Neural cell (in vitro differentiated cells): Measurements from ENCODE around the gene CNGA3. TPM values are rescaled to one million over a fixed set of nuclear protein-coding genes. Genes with fewer than 3 reads are reported as not detected.

Experiments
- H2AFZ ChIP-seq: fragments of 200-600, 300-800 bp; sonication (generic), shearing (Covaris generic); 2 replicates; pipeline ENCODE4 v1.6.0; 2014; ENCODE audit warnings: low read depth, mild to moderate bottlenecking, antibody characterized with exemption, low read length, moderate library complexity
- H3F3A ChIP-seq: fragments of 200-600 bp; shearing (Covaris generic); 2 replicates; pipeline ENCODE4 v1.6.1; 2016; ENCODE audit warnings: mild to moderate bottlenecking, moderate library complexity, mixed read lengths, antibody characterized with exemption, low read length; ENCODE audit not compliant: insufficient read depth, poor library complexity, severe bottlenecking
- H3K27ac ChIP-seq: fragments of 200-600, 300-800 bp; sonication (generic), shearing (Covaris generic); 2 replicates; pipeline ENCODE4 v1.5.1; 2014; ENCODE audit warnings: mild to moderate bottlenecking, low read length, moderate library complexity
- H3K27me3 ChIP-seq: fragments of 300-800, 200-600 bp; sonication (generic), shearing (Covaris generic); 2 replicates; pipeline ENCODE4 v1.6.0; 2014; ENCODE audit warnings: mild to moderate bottlenecking, low read depth, low read length, moderate library complexity; ENCODE audit not compliant: insufficient read depth
- H3K36me3 ChIP-seq: fragments of 300-800, 200-600 bp; sonication (generic), shearing (Covaris generic); 2 replicates; pipeline ENCODE4 v1.5.1; 2014; ENCODE audit warnings: mild to moderate bottlenecking, antibody characterized with exemption, low read length, moderate library complexity; ENCODE audit not compliant: insufficient read depth
- H3K4me2 ChIP-seq: fragments of 300-800, 200-600 bp; sonication (generic), shearing (Covaris generic); 2 replicates; pipeline ENCODE4 v1.6.0; 2014; ENCODE audit warnings: mild to moderate bottlenecking, low read length
- H3K4me3 ChIP-seq: fragments of 300-800, 200-600 bp; sonication (generic), shearing (Covaris generic); 2 replicates; pipeline ENCODE4 v1.5.1; 2014; ENCODE audit warnings: mild to moderate bottlenecking, low read length, moderate library complexity
- H3K79me2 ChIP-seq: fragments of 200-600 bp; shearing (Covaris generic); replicated peaks from 2 replicates; pipeline ENCODE4 v1.6.0; 2014; ENCODE audit warnings: mild to moderate bottlenecking, low read length, moderate library complexity; ENCODE audit not compliant: insufficient read depth
- H3K9ac ChIP-seq: fragments of 300-800, 200-600 bp; sonication (generic), shearing (Covaris generic); 2 replicates; pipeline ENCODE4 v1.6.1; 2016; ENCODE audit warnings: mild to moderate bottlenecking, low read length, mixed read lengths
- H3K9me2 ChIP-seq: fragments of 200-600 bp; shearing (Covaris generic); 2 replicates; pipeline ENCODE4 v1.6.1; 2016; ENCODE audit warnings: mild to moderate bottlenecking, low read length, mixed read lengths; ENCODE audit not compliant: insufficient read depth
- H3K9me3 ChIP-seq: fragments of 200-600, 300-800 bp; sonication (generic), shearing (Covaris generic); 2 replicates; pipeline ENCODE4 v1.6.1; 2016; ENCODE audit warnings: mild to moderate bottlenecking, mixed run types, low read length, moderate library complexity, mixed read lengths
- H4K20me1 ChIP-seq: fragments of 200-600 bp; shearing (Covaris generic); 2 replicates; pipeline ENCODE4 v1.6.1; 2016; ENCODE audit warnings: mild to moderate bottlenecking, mixed run types; ENCODE audit not compliant: insufficient read depth
- EP300 ChIP-seq: fragments of 450-650 bp; conservative IDR thresholded peaks from 2 replicates; pipeline ENCODE4 v1.6.1; 2014; ENCODE audit warnings: antibody characterized with exemption, mild to moderate bottlenecking, moderate library complexity; ENCODE audit not compliant: poor library complexity, severe bottlenecking
- EZH2 ChIP-seq: fragments of 200-600, 300-800 bp; shearing (Covaris generic), sonication (generic); IDR thresholded peaks from 2 replicates; pipeline ENCODE4 v1.6.1; 2014; ENCODE audit warnings: antibody characterized with exemption, low read length, borderline replicate concordance, mild to moderate bottlenecking; ENCODE audit not compliant: insufficient read depth, poor library complexity, severe bottlenecking
- MXI1 ChIP-seq: fragments of 450-650 bp; conservative IDR thresholded peaks from 2 replicates; pipeline ENCODE4 v1.6.1; 2014; ENCODE audit warnings: antibody characterized with exemption, mild to moderate bottlenecking; ENCODE audit not compliant: poor library complexity, severe bottlenecking
- POLR2AphosphoS5 ChIP-seq: IDR thresholded peaks from 2 replicates; pipeline ENCODE4 v1.6.1; 2012
- RAD21 ChIP-seq: fragments of 450-650 bp; conservative IDR thresholded peaks from 2 replicates; pipeline ENCODE4 v1.6.1; 2014; ENCODE audit warnings: antibody characterized with exemption, mild to moderate bottlenecking, moderate library complexity
- SMC3 ChIP-seq: fragments of 450-650 bp; conservative IDR thresholded peaks from 2 replicates; pipeline ENCODE4 v1.6.1; 2014; ENCODE audit warnings: antibody characterized with exemption, mild to moderate bottlenecking, moderate library complexity; ENCODE audit not compliant: poor library complexity
- TAF1 ChIP-seq: IDR thresholded peaks from 2 replicates; pipeline ENCODE4 v1.6.1; 2012; ENCODE audit warnings: low read depth
- polyA plus RNA-seq: library from polyadenylated mRNA; depleted of rRNA; stranded (reverse); fragments of >200 nt; gene quantifications from 2 replicates; pipeline ENCODE4 v1.2.3, GENCODE V29; 2014
- TF ChIP-seq, protein P1 (sequence below): fragments of 450-650 bp; IDR thresholded peaks from 2 replicates; pipeline ENCODE4 v1.5.1; 2014; ENCODE audit warnings: antibody characterized with exemption, mild to moderate bottlenecking, moderate library complexity; ENCODE audit not compliant: poor library complexity, severe bottlenecking
- TF ChIP-seq, protein P2 (sequence below): IDR thresholded peaks from 2 replicates; pipeline ENCODE4 v1.6.1; 2012; ENCODE audit warnings: borderline replicate concordance

The CNGA3 gene
- polyA plus RNA-seq, 1 donor from 2014 or later: 0.64 TPM

GRCh38 chr2:98333922-98334321 lies 12.3 kb upstream of the CNGA3 start:
- Histone ChIP-seq H3F3A (peaks cover 2% of the 10 kb centered on the region), H3K36me3 (no peaks in the 10 kb centered on the region), H4K20me1 (no peaks in the 10 kb centered on the region), H3K9ac (peak overlapping the region; percentile 20), H3K79me2 (no peaks in the 10 kb centered on the region), H3K27me3 (no peaks in the 10 kb centered on the region), H2AFZ (no peak overlapping the region), H3K9me2 (no peaks in the 10 kb centered on the region), H3K4me3 (peak overlapping the region; percentile 39), H3K27ac (peak overlapping the region; percentile 63), H3K9me3 (no peaks in the 10 kb centered on the region), H3K4me2 (peak overlapping the region; percentile 22)
- TF ChIP-seq, protein P1, sequence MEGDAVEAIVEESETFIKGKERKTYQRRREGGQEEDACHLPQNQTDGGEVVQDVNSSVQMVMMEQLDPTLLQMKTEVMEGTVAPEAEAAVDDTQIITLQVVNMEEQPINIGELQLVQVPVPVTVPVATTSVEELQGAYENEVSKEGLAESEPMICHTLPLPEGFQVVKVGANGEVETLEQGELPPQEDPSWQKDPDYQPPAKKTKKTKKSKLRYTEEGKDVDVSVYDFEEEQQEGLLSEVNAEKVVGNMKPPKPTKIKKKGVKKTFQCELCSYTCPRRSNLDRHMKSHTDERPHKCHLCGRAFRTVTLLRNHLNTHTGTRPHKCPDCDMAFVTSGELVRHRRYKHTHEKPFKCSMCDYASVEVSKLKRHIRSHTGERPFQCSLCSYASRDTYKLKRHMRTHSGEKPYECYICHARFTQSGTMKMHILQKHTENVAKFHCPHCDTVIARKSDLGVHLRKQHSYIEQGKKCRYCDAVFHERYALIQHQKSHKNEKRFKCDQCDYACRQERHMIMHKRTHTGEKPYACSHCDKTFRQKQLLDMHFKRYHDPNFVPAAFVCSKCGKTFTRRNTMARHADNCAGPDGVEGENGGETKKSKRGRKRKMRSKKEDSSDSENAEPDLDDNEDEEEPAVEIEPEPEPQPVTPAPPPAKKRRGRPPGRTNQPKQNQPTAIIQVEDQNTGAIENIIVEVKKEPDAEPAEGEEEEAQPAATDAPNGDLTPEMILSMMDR: no peak
- TF ChIP-seq EP300 (no peak), POLR2AphosphoS5 (no peak), TAF1 (no peak), MXI1 (no peak), RAD21 (no peak), SMC3 (no peak), EZH2 (no peak)
- TF ChIP-seq, protein P2, sequence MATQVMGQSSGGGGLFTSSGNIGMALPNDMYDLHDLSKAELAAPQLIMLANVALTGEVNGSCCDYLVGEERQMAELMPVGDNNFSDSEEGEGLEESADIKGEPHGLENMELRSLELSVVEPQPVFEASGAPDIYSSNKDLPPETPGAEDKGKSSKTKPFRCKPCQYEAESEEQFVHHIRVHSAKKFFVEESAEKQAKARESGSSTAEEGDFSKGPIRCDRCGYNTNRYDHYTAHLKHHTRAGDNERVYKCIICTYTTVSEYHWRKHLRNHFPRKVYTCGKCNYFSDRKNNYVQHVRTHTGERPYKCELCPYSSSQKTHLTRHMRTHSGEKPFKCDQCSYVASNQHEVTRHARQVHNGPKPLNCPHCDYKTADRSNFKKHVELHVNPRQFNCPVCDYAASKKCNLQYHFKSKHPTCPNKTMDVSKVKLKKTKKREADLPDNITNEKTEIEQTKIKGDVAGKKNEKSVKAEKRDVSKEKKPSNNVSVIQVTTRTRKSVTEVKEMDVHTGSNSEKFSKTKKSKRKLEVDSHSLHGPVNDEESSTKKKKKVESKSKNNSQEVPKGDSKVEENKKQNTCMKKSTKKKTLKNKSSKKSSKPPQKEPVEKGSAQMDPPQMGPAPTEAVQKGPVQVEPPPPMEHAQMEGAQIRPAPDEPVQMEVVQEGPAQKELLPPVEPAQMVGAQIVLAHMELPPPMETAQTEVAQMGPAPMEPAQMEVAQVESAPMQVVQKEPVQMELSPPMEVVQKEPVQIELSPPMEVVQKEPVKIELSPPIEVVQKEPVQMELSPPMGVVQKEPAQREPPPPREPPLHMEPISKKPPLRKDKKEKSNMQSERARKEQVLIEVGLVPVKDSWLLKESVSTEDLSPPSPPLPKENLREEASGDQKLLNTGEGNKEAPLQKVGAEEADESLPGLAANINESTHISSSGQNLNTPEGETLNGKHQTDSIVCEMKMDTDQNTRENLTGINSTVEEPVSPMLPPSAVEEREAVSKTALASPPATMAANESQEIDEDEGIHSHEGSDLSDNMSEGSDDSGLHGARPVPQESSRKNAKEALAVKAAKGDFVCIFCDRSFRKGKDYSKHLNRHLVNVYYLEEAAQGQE: no peak

- Histone ChIP-seq H3K9me3 (no peaks in the 10 kb centered on the region), H3K27ac (peak overlapping the region; percentile 63), H3K27me3 (no peaks in the 10 kb centered on the region), H4K20me1 (no peaks in the 10 kb centered on the region), H3K4me3 (peak overlapping the region; percentile 39), H3K36me3 (no peaks in the 10 kb centered on the region), H3K79me2 (no peaks in the 10 kb centered on the region), H3K9ac (peak overlapping the region; percentile 20), H3K9me2 (no peaks in the 10 kb centered on the region), H2AFZ (no peak overlapping the region), H3K4me2 (peak overlapping the region; percentile 21), H3F3A (peaks cover 2% of the 10 kb centered on the region)
- TF ChIP-seq POLR2AphosphoS5: peak; percentile 21
- TF ChIP-seq, protein P1: no peak
These were observed 11.7 kb upstream of the CNGA3 start for GRCh38 chr2:98334439-98335078.
